HL-60 (cell line): ENCODE measurements around the gene COPS9.

Experiments
- POLR2AphosphoS5 ChIP-seq: IDR thresholded peaks from 2 replicates; pipeline ENCODE4 v1.6.1; 2012; ENCODE audit warnings: low read depth
- SPI1 ChIP-seq: IDR thresholded peaks from 2 replicates; pipeline ENCODE4 v1.6.1; 2012; ENCODE audit warnings: low read depth, mild to moderate bottlenecking, borderline replicate concordance
- TF ChIP-seq, protein P1 (sequence below): IDR thresholded peaks from one replicate; pipeline ENCODE4 v1.5.1; 2011; ENCODE audit warnings: low read length, control low read depth, inconsistent platforms; ENCODE audit not compliant: insufficient read depth

- no peak for TF ChIP-seq POLR2AphosphoS5
- TF ChIP-seq, protein P1, sequence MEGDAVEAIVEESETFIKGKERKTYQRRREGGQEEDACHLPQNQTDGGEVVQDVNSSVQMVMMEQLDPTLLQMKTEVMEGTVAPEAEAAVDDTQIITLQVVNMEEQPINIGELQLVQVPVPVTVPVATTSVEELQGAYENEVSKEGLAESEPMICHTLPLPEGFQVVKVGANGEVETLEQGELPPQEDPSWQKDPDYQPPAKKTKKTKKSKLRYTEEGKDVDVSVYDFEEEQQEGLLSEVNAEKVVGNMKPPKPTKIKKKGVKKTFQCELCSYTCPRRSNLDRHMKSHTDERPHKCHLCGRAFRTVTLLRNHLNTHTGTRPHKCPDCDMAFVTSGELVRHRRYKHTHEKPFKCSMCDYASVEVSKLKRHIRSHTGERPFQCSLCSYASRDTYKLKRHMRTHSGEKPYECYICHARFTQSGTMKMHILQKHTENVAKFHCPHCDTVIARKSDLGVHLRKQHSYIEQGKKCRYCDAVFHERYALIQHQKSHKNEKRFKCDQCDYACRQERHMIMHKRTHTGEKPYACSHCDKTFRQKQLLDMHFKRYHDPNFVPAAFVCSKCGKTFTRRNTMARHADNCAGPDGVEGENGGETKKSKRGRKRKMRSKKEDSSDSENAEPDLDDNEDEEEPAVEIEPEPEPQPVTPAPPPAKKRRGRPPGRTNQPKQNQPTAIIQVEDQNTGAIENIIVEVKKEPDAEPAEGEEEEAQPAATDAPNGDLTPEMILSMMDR, result no peak
- TF ChIP-seq SPI1, result no peak
Measured at GRCh38 chr2:240159251-240159839, 23.2 kb upstream of the COPS9 start.
